Measurements from ENCODE around the gene SLC38A7. TPM values are rescaled to one million over a fixed set of nuclear protein-coding genes. Genes with fewer than 3 reads are reported as not detected.
"Not testable (repeated sequence)": the region's sequence is repeated elsewhere in the genome, so short reads cannot be mapped to it uniquely, and the experiment has no call there.

The SLC38A7 gene
- 19.5 and 20.3 TPM in 2 replicates for total RNA-seq
- polyA plus RNA-seq (2012): 31.0 TPM

GRCh38 chr16:58684354-58685083 lies at the start of gene SLC38A7:
SLC38A7 (minus strand) TSS chr16:58684770; CDS start chr16:58680126, 4,644 bp downstream.
- peak; percentile 87 for DNase-seq (ENCODE audit: low read depth)

GRCh38 chr16:58733671-58734458 lies 49.3 kb upstream of the SLC38A7 start, which contains the start of gene GOT2:
GOT2 (minus strand) TSS chr16:58734316; CDS start chr16:58734228, 88 bp downstream.
- peak; percentile 86 for DNase-seq (ENCODE audit: low read depth)

- DNase-seq (ENCODE audit: low read depth): peak; percentile 14
These were observed 48.7 kb upstream of the SLC38A7 start for GRCh38 chr16:58733248-58733670.

- DNase-seq (ENCODE audit: low read depth): peak; percentile 5
These were observed 48.1 kb upstream of the SLC38A7 start for GRCh38 chr16:58732545-58733247.

GRCh38 chr16:58730724-58731370 lies 46.3 kb upstream of the SLC38A7 start:
- DNase-seq (ENCODE audit: low read depth): peak; percentile 5

GRCh38 chr16:58727796-58728568 lies 43.4 kb upstream of the SLC38A7 start:
- DNase-seq (ENCODE audit: low read depth): no peak

- DNase-seq (ENCODE audit: low read depth): no peak
These were observed 42.6 kb upstream of the SLC38A7 start for GRCh38 chr16:58727028-58727781.

- no peak for DNase-seq (ENCODE audit: low read depth)
These were observed 38.5 kb upstream of the SLC38A7 start for GRCh38 chr16:58723109-58723508.

- DNase-seq (ENCODE audit: low read depth): no peak
These were observed 33.4 kb upstream of the SLC38A7 start for GRCh38 chr16:58717994-58718393.

GRCh38 chr16:58716468-58716867 lies 31.9 kb upstream of the SLC38A7 start:
- DNase-seq (ENCODE audit: low read depth): no peak

- DNase-seq (ENCODE audit: low read depth): no peak
These were observed 29.2 kb upstream of the SLC38A7 start for GRCh38 chr16:58713742-58714141.

- peak; percentile 30 for DNase-seq (ENCODE audit: low read depth)
These were observed 24.8 kb upstream of the SLC38A7 start for GRCh38 chr16:58709333-58709732.

GRCh38 chr16:58699151-58699550 lies 14.6 kb upstream of the SLC38A7 start:
- DNase-seq (ENCODE audit: low read depth): no peak

- no peak for DNase-seq (ENCODE audit: low read depth)
These were observed 10.8 kb upstream of the SLC38A7 start for GRCh38 chr16:58695368-58695767.

GRCh38 chr16:58692450-58692849 lies 7.9 kb upstream of the SLC38A7 start:
- DNase-seq (ENCODE audit: low read depth): no peak

- not testable (repeated sequence) for DNase-seq (ENCODE audit: low read depth)
These were observed 2.6 kb upstream of the SLC38A7 start for GRCh38 chr16:58686985-58687706.

- no peak for DNase-seq (ENCODE audit: low read depth)
These were observed 497 bp upstream of the SLC38A7 start for GRCh38 chr16:58685084-58685449.

GRCh38 chr16:58684001-58684353 lies 593 bp downstream of the SLC38A7 start:
- peak; percentile 17 for DNase-seq (ENCODE audit: low read depth)

- no peak for DNase-seq (ENCODE audit: low read depth)
These were observed 4.8 kb downstream of the SLC38A7 start for GRCh38 chr16:58679763-58680162.

Data from myocyte (in vitro differentiated cells).